ENCODE results near the gene MEDAG.

Gene MEDAG

DNA sequence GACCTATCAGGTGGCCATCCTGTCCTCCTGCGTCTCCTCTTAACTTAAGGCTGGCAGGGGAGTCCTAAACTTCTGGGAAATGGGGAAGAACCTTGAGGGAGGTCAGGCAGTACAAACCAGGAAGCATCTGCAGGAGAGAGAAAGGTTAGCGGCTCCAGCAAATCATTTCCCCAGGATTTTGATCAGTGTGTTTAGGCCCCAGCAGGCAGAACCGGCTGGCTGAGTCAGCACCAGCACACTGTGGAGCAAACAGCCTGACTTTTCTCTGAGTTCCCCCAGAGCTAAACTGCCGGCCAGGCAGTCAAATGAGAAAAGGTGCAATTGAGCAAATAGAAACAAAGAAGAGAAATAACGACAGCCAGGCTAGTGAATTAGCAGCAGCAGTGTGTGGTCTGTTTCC, 46.7 kb upstream of the MEDAG start:
- no peaks in the 10 kb centered on the region for H3K27me3 ChIP-seq (ENCODE audit: insufficient read depth, poor library complexity, severe bottlenecking)
- TF ChIP-seq, protein P1, sequence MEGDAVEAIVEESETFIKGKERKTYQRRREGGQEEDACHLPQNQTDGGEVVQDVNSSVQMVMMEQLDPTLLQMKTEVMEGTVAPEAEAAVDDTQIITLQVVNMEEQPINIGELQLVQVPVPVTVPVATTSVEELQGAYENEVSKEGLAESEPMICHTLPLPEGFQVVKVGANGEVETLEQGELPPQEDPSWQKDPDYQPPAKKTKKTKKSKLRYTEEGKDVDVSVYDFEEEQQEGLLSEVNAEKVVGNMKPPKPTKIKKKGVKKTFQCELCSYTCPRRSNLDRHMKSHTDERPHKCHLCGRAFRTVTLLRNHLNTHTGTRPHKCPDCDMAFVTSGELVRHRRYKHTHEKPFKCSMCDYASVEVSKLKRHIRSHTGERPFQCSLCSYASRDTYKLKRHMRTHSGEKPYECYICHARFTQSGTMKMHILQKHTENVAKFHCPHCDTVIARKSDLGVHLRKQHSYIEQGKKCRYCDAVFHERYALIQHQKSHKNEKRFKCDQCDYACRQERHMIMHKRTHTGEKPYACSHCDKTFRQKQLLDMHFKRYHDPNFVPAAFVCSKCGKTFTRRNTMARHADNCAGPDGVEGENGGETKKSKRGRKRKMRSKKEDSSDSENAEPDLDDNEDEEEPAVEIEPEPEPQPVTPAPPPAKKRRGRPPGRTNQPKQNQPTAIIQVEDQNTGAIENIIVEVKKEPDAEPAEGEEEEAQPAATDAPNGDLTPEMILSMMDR (IDR thresholded peaks at IDR 0.05; ENCODE audit: insufficient read depth, low read length), result no peak
- TF ChIP-seq POLR2AphosphoS5 (IDR thresholded peaks at IDR 0.05; ENCODE audit: low read depth) (no peak), SPI1 (IDR thresholded peaks at IDR 0.05; ENCODE audit: borderline replicate concordance, low read depth) (no peak), GABPA (IDR thresholded peaks at IDR 0.05; ENCODE audit: low read depth) (no peak)
- TF ChIP-seq, protein P2, sequence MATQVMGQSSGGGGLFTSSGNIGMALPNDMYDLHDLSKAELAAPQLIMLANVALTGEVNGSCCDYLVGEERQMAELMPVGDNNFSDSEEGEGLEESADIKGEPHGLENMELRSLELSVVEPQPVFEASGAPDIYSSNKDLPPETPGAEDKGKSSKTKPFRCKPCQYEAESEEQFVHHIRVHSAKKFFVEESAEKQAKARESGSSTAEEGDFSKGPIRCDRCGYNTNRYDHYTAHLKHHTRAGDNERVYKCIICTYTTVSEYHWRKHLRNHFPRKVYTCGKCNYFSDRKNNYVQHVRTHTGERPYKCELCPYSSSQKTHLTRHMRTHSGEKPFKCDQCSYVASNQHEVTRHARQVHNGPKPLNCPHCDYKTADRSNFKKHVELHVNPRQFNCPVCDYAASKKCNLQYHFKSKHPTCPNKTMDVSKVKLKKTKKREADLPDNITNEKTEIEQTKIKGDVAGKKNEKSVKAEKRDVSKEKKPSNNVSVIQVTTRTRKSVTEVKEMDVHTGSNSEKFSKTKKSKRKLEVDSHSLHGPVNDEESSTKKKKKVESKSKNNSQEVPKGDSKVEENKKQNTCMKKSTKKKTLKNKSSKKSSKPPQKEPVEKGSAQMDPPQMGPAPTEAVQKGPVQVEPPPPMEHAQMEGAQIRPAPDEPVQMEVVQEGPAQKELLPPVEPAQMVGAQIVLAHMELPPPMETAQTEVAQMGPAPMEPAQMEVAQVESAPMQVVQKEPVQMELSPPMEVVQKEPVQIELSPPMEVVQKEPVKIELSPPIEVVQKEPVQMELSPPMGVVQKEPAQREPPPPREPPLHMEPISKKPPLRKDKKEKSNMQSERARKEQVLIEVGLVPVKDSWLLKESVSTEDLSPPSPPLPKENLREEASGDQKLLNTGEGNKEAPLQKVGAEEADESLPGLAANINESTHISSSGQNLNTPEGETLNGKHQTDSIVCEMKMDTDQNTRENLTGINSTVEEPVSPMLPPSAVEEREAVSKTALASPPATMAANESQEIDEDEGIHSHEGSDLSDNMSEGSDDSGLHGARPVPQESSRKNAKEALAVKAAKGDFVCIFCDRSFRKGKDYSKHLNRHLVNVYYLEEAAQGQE (IDR thresholded peaks at IDR 0.05; ENCODE audit: insufficient replicate concordance, low read depth), result no peak
- no peak overlapping the region for H3K4me3 ChIP-seq (replicated peaks; ENCODE audit: insufficient read depth, low read length)
- no peak overlapping the region for H3K27ac ChIP-seq (replicated peaks)
- DNase-seq (ENCODE audit: low read depth in 1 of 2, low spot score in 1 of 2), result no peak

DNA sequence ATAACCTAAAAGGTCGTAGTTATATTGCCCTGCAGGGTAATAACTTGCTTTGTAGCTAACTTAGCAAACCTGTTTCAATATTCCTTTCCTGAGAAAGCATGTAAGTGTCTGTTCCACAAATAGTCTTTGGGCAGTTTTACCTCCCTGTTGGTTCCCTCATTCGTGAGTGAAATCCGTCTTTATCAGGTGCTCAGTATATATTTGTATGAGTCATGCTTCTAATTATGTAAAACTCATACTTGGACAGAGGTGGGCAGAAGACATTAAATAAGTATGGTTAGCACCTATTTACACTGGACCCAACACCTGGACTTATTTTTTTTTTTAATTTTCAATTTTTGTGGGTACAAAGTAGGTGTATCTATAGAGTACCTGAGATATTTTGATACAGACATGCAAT, 44.9 kb upstream of the MEDAG start:
- no peaks in the 10 kb centered on the region for H3K27me3 ChIP-seq (ENCODE audit: insufficient read depth, poor library complexity, severe bottlenecking)
- TF ChIP-seq, protein P2 (IDR thresholded peaks at IDR 0.05; ENCODE audit: insufficient replicate concordance, low read depth), result no peak
- TF ChIP-seq, protein P1 (IDR thresholded peaks at IDR 0.05; ENCODE audit: insufficient read depth, low read length), result no peak
- TF ChIP-seq GABPA (IDR thresholded peaks at IDR 0.05; ENCODE audit: low read depth) (no peak), POLR2AphosphoS5 (IDR thresholded peaks at IDR 0.05; ENCODE audit: low read depth) (no peak), SPI1 (IDR thresholded peaks at IDR 0.05; ENCODE audit: borderline replicate concordance, low read depth) (no peak)
- no peak overlapping the region for H3K27ac ChIP-seq (replicated peaks)
- no peak for DNase-seq (ENCODE audit: low read depth in 1 of 2, low spot score in 1 of 2)
- no peak overlapping the region for H3K4me3 ChIP-seq (replicated peaks; ENCODE audit: insufficient read depth, low read length)

DNA sequence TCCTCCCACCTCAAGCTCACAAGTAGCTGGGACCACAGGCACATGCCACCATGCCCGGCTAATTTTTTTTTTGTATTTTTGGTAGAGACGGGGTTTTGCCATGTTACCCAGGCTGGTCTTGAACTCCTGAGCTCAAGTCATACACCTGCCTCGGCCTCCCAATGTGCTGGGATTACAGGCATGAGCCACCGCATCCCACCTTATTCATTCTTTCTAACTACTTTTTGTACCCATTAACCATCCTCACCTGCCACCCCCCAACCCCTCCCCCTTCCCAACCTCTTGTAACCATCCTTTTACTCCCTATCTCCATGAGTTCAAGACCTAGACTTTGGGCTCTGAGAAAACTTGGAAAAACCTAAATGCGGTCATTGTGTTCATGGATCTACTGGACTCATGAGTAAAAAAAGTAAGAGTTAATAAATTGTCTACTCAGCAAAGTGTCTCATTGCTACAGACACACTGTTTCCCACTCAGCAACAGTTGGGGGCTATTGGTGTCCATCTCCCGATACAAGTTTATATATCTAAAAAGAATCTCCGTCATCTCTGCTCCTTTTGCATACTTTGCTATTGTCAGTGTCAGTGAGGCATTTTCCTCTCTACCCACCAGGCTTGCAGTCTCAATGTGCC, 44.1 kb upstream of the MEDAG start:
- no peak for TF ChIP-seq GABPA (IDR thresholded peaks at IDR 0.05; ENCODE audit: low read depth)
- TF ChIP-seq SPI1 (IDR thresholded peaks at IDR 0.05; ENCODE audit: borderline replicate concordance, low read depth), result no peak
- no peak for TF ChIP-seq POLR2AphosphoS5 (IDR thresholded peaks at IDR 0.05; ENCODE audit: low read depth)
- TF ChIP-seq, protein P1 (IDR thresholded peaks at IDR 0.05; ENCODE audit: insufficient read depth, low read length), result no peak
- TF ChIP-seq, protein P2 (IDR thresholded peaks at IDR 0.05; ENCODE audit: insufficient replicate concordance, low read depth), result no peak
- no peak for DNase-seq (ENCODE audit: low read depth in 1 of 2, low spot score in 1 of 2)
- Histone ChIP-seq H3K27ac (replicated peaks) (no peak overlapping the region), H3K27me3 (ENCODE audit: insufficient read depth, poor library complexity, severe bottlenecking) (no peaks in the 10 kb centered on the region), H3K4me3 (replicated peaks; ENCODE audit: insufficient read depth, low read length) (no peak overlapping the region)

Data from HL-60 (cell line).